IPS-11a (cell line): Measurements from ENCODE around the gene UBE3B.
"Not testable (repeated sequence)": the region's sequence is repeated elsewhere in the genome, so short reads cannot be mapped to it uniquely, and the experiment has no call there.

Experiments used
- H3K4me3 ChIP-seq: one replicate; pipeline ENCODE4 v1.5.1; 2013; ENCODE audit warnings: low read depth, low read length, control low read depth

The UBE3B gene

DNA sequence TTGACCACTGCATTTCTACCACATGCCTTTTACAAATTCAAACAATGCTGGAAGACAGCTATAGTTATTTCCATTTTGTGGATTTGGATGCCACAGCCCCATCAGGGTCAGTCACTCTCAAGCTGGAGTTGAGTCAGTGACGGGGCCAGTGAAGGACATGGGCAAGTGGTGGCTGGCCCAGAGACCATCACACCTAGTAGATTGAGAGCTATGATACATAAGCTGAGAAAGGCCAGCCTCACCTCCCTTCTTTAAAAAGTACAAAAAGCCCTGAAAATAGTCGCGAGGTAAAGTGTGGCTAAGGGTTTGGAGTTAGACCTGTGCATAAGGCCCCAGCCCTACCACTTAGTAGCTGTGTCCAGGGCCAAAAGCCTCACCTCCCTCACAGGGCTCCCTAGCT, 4.4 kb upstream of the UBE3B start:
- no peak overlapping the region for H3K4me3 ChIP-seq

DNA sequence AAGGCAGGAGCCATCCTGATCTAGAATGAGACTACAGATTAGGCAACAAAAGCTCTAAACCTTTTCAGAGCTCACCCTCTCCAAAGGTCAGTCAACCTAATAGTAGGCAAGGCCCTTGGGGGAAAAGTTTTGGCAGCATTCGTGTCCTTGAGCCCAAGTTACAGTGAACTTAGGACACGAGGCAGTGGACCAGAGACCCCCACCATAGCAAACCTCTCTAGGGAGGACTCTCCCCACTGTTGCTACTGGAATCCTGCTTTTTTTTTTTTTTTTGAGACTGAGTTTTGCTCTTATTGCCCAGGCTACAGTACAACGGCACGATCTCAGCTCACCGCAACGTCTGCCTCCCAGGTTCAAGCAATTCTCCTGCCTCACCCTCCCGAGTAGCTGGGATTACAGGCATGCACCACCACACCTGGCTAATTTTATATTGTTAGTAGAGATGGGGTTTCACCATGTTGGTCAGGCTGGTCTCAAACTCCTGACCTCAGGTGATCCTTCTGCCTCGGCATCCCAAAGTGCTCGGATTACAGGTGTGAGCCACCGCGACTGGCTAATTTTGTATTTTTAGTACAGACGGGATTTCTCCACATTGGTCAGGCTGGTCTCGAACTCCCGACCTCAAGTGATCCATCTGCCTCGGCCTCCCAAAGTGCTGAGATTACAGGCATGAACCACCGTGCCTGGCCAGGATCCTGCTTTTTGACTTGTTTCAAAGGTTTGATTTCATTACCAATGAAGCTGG, 3.7 kb upstream of the UBE3B start:
- not testable (repeated sequence) for H3K4me3 ChIP-seq

DNA sequence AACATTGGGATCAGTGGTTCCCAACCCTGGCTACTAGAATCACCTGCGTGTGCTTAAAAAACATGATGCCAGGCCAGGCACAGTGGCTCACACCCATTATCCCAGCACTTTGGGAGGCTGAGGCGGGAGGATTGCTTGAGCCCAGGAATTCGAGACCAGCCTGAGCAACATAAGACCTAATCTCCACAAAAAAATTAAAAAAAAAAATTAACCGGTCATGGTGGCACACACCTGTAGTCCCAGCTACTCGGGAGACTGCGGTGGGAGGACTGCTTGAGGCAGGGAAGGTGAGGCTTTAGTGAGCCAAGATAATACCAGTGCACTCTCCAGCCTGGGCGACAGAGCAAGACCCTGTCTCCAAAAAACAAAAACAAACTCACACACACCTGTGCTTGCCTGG, 2.3 kb upstream of the UBE3B start:
- H3K4me3 ChIP-seq, result no peak overlapping the region

DNA sequence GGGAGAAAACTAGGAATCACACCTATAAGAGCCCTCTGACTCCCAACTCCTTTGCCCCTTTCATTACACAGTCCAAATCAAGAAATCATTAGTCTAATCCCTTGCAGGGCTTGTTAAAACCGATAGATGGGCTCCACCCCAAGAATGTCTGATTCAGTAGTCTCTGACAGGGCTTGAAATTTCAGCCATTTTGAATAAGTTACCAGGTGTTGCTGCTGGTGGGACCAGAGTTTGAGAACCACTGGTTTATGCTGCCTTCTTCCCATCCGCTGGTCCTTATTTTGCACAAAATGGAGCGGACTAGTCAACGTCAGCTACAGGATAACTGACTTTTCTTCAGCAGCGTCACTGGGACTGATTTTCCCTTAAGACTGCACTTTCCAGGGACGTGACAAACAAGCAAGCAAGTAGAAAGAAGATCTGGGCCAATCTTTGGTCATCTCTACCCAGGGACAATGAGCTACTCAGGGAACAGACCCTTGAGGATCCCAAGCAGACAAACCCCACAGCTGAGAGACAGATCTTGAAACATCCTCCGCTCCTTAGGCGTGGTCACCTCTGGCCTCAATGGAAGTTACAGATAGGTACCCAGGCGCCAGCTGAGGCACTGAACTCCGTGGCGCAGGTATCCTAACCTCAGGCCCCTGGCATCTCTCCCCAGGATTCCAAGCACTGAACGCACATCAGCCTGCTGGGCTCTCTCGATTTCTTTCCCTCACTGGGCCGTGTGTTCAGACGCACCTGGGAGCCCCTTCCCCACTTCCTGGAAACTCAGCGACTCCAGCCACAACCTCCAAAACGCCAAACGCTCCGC, 1.2 kb upstream of the UBE3B start:
- H3K4me3 ChIP-seq, result peak overlapping the region; percentile 93

DNA sequence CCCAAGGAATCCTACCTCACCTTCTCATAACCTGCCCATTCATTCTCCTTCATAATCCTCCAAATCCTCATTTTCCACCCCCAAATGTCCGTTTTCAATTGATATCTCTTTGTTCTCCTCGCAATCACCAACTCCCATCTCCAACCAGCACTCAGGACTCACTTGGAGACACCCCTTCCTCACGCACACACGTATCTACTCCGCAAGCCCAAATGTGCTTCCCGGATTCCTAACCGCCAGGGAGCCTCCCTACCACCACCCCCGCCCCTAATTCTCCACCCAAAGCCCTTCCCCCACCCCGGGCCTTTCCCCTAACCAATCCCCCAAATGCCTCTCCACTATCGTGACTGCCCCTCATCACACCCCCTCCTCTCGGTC, 638 bp upstream of the UBE3B start:
- peak overlapping the region; percentile 93 for H3K4me3 ChIP-seq

DNA sequence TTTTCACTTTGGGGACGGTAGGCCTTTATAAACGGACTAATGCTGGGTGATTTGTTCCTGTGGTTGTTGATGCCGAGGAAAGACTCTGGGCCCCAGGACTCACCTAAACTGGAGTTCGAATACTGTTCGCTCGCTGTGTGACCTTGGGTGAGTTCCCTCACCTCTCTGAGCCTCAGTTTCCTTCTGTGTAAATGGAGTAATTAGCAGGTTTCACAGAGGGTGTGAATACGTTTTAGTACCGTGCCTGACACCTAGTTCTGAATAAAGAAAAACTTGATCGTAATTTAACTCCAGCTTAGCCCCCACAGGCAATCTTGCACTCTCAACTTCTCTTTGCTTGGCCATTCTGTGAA, 505 bp downstream of the UBE3B start:
- H3K4me3 ChIP-seq, result peak overlapping the region; percentile 93

DNA sequence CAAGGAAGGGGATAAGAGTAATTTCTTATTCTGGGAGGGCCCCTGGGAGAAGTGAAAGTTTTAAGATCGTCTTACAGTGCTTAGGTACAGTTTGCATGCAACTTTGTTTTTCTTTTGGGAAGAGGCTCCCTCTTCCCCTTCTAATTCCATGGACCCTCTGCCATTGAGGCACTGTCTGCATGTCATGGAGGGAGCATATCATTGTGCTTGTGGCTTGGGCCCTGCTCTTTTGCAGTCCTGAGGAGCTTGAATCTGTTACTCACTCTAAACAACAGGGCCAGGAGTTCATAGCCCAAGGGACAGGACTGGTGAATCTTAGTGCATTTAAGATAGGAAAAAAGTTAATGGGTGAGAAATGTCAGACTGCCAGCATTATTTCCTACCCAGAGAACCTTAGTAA, 2.3 kb downstream of the UBE3B start:
- no peak overlapping the region for H3K4me3 ChIP-seq

DNA sequence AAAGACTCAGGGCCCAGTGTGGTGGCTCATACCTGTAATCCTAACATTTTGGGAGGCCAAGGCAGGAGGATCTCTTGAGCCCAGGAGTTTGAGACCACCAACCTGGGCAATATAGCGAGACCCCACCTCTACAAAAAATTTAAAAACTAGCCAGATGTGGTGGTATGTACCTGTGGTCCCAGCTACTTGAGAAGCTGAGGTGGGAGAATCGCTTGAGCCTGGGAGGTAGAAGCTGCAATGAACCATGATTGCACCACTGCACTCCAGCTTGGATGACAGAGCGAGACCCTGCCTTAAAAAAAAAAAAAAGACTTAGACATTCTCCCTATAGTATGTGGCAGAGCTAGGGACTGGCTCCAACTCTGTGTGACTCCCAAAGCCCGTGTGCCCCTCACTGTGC, 2.9 kb downstream of the UBE3B start:
- H3K4me3 ChIP-seq, result no peak overlapping the region

DNA sequence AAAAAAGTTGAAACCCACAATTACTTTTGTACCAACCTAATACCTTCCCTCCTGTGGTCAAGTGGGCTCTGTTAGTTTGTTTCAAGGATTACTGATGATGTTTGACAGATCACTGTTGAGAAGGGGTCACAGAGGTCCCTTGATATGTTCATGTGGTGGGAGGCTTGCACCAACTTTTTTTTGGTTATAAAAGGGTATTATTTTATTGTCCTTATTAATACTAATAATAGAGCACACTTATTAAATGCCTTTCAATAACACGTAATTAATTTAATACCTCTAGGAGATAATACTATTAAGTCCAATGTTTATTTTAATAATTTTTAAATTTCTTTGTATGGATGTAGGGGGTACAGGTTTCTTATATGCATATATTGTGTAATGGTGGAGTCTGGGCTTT, 4.4 kb downstream of the UBE3B start:
- H3K4me3 ChIP-seq, result no peak overlapping the region

DNA sequence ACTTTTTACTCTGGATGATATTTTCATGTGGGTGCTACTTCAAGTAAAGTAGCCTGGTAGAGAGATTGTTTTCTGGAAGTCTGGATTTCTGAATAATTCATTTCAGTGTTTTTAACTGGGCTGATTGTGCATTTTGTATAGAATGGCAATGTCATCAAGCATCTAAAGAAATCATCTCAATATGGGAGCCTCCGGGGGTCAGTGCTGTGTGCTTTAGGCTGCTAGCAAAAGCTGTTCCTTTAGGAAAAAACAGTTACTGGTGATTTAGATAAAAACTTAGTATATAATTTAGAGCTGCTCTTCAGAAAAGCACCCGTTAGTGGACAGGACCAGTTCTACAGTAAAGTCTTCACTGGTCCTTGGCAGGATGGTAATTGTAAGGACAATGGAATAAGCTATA, 5.1 kb downstream of the UBE3B start:
- H3K4me3 ChIP-seq, result no peak overlapping the region

DNA sequence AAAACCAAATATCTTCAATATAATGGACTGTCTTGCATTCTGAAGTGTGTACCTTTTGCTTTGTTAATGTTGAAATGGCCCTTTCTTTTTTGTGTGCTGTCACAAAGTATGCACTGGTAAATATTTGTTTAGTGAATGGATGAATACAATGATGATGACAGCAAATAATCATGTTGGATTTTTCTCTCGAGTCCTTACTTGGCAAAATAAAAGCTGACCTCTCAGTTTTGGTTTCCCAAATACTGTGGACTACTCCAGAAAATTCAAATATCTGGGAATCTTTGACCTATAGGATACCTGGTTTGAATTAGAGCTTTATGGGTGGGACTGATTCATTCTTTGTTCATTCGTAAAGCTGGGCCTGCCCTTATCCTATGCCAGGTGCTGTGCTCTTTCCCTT, 5.5 kb downstream of the UBE3B start:
- no peak overlapping the region for H3K4me3 ChIP-seq

DNA sequence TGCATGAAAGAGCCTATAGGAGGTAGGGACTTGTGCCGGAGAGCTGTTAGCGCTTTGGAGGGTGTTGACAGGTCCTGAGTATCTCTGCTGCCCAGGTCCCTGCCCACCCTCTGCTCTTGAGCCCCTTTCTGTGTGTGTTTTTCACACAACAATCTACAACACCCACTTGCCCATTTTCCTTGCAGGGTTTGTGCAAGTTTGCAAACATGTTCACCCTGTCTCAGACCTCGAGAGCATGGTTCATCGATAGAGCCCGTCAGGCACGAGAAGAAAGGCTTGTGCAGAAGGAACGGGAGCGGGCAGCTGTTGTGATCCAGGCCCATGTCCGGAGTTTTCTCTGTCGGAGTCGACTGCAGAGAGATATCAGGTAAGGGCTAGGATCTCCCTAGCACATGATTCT, 5.9 kb downstream of the UBE3B start:
- no peak overlapping the region for H3K4me3 ChIP-seq

DNA sequence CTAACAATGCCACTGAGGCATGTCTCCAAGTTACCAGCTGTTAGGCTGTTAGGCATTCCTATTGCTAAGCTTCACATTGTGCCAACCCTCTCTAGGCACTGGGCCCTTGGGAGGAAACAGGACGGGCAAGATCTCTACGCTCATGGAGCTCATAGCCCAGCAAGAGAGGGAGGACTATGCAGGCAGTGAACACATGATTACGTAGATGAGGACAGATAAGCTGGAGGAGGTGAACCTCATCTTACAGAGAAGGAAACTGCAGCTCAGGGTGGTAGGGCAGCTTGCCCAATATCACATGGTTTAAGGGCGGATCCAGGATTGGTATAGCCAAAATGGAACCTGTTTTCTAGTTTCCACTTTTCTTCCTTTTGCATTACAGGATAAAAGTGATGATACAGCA, 7.8 kb downstream of the UBE3B start:
- no peak overlapping the region for H3K4me3 ChIP-seq

DNA sequence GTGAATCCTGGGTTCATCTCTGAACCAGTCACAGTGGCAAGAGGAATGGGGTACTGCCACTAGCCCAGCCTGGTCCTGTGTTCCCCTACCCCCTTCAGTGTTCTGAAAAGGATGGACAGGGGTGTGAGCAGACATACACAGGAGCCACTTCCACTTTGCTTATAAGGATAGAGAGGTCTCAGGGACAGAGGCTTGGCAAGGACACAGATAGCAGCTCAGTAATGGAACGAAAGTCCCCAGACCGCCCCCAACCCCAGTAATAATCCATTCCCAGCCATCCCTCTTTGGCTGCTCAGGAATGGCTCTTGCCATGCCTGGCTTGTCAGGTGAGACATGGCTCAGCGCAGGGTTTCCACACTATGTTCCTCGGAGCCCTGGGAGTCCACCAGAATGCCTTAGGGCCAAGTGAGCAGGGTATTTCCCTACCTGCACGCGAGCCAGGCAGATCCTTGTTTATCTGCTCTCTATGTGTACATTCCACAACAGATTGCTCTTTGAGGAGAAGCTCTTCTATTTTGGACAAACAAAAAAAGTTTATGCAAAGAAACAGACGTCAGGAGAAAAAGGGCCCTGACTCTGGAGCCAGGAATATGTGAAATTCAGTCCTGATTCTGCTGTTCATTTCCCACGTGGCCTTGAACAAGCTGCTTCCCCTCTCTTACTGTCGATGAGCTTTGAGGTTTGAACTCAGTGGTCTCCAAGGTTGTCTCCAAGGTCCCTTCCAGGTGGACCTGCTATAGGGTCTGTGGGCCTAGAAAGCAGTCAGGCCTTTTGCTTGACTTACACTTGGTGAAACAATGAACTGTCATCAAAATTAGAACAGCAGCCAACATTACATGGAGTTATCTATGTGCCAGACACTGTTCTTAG, 10.0 kb downstream of the UBE3B start:
- H3K4me3 ChIP-seq, result no peak overlapping the region

DNA sequence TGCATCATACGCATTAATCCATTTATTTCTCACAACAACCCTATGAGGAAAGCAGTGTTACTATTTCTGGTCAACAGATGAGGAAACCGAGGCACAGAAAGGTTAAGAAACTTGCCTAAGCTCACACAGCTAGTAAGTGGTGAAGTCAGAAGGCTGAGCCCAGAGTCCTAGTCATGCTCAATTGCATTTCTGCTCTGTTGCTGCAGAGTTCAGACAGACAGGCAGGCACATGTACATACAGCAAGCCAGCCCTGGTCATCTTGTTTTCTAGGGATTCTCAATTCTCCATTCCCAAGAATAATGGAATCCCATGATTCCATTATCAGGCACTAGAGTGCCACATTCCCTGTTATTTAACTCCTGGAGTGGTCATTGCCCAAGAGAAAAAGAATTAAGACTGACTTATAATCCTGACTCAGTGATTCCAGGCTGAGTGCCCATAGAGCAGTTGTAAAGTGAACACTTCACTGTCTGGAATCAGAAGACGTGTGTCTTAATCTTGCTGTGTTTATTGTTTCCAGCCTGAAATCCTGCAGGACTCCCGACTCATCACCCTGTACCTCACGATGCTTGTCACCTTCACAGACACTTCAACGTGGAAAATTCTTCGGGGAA, 10.7 kb downstream of the UBE3B start:
- H3K4me3 ChIP-seq, result no peak overlapping the region

DNA sequence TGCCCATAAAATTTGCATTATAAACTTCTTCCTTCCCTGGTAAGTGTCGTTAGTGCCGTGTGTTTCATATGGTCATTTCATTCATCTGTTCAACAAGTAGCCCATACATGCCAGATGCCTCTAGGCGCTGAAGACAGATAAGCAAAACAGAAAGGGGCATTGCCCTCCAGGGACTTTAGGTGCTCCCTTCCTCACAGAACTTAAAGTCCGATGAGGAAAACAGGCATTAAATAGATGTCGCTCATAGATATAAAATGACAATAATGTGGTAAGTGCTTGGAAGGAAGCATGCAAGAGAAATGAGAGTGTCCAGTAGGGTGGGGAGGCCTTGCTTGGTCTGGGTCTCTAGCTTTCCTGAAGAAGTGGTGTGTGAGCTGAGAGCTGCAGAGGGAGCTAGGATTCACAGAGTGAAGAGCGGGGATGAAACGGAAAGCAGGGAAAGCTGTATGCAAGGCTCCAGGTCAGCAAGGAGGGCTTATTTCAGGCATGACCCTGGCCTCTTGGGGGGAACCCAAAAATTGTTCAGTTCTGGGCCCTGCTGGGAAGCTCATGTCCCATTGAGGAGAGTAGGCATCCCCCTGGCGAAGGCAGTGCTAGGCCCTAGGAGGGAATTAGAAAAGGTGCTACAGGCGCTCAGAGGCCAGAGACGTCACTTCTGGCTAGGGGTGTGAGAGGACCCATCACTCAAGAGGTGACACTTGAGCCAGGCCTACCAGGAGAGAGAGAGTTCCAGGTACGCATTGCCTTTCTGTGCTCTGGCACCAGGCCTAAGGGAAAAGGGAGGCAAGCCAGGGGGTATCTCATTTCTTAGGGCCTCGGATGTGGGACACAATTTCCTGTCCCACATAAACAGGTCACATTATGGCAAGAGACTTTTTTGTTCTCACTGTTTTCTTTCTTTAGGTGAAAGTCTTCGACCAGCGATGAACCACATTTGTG, 11.9 kb downstream of the UBE3B start:
- no peak overlapping the region for H3K4me3 ChIP-seq

DNA sequence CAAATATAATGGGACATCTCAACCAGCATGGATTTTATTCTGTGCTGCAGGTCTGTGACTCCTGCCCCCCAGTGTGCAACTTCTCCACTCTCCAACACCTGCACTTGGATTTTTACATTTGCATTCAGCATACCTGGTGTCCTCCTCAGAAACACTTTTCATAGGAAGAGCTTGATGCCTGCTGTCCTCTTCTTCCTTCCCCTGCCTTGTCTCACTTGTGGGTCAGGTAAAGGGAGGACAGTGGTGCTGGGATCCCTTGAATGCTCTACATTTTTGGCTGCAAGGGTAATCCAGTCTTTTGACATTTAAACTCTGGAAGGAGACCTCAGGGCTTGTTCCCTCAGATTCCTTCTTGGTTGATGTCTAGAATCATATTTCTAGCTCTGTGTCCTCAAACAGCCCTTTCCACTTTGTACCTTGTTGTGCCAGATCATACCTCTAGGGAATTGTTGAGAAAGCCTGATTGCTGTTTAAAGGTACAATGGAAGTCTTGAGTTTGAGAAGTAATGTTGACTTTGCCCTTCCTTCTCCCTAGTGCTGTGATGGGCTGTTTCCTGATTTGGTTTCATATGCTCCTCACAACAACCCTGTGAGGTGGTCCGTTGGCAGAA, 12.6 kb downstream of the UBE3B start:
- H3K4me3 ChIP-seq, result no peak overlapping the region

DNA sequence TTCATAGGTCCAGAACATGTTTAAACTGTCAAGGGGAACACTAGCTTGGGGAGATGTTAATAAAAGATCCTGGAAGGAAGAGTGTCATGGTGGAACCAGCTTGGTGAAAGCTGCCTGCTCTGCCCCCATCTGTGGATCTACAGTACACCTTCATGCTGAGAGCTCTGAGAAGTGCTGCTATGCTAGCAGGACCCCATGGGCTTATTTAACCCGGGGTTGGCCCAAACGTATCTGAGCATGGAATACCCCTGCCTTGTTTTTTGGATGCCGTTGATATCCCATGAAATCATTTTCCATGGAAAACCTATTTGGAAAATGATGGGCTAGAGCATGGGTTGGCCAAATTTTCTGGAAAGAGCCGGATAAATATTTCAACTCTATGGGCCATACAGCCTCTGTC, 14.2 kb downstream of the UBE3B start:
- H3K4me3 ChIP-seq, result no peak overlapping the region

DNA sequence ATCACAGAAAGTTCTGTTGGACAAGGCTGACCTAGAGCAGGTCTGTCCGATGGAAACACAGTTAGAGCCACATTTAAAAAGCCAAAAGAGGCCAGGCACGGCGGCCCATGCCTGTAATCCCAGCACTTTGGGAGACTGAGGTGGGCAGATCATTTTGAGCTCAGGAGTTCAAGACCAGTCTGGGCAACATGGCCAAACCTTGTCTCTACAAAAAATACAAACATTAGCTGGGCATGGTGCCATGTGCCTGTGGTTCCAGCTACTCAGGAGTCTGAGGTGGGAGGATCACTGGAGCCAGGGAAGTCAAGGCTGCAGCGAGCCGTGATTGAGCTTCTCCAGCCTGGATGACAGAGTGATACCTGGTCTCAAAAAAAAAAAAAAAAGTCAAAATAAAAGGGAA, 14.9 kb downstream of the UBE3B start:
- H3K4me3 ChIP-seq, result no peak overlapping the region

DNA sequence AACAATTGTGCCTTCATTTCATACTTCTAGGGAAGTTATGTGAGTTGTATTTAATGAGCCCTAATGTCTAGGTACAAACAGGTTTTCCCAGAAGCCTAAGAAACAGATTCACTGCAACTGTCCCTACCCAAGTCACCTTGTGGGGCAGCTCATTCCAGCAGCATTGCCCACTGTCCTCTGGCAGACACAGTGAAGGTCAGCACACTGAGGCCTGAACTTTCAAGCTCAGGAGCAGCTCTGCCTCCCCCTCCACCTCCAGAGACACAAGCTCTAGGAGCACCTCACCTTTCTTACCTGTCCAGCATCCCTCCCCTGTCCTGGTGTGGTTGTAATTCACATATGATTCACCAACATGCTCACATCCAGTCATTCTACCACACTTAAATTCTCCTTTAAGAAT, 15.7 kb downstream of the UBE3B start:
- H3K4me3 ChIP-seq, result no peak overlapping the region
